Measurements from ENCODE around the gene SLC6A2. TPM values are rescaled to one million over a fixed set of nuclear protein-coding genes. Genes with fewer than 3 reads are reported as not detected.

SLC6A2 gene
- total RNA-seq, 6 experiments from 2014 or later: 0.37 to 2.9 (median 0.37) TPM; not detected in 3

DNA sequence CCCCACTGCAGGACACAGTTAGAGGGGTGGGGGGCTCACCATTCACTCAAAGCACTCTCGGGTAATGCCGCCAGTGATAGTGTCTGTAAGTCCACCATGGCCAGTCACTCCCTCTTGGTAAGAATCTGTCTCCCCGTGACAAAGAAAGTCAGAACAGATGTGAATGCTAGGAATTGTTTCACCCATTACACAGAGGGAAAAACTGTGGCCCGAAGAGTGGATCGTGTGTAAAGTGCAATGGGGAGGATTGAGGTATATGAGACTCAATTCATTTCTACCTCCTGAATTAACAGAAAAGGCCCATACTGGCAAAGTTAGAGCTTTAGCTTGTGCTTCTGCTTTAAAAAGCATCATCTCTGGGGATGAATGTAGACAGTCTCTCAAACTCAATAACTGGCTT is 17.5 kb upstream of the SLC6A2 start:
- Histone ChIP-seq H3K27ac (no peak overlapping the region), H3K9me3 (no peaks in the 10 kb centered on the region), H3K27me3 (no peaks in the 10 kb centered on the region), H3K36me3 (no peaks in the 10 kb centered on the region), H3K4me1 (peaks cover 0 to 45% (median 17%) of the 10 kb centered on the region in 4 donors), H3K4me3 (no peak overlapping the region)
- intact Hi-C loops (cut with DNase I): no loop called here
- DNase-seq (no peak), ATAC-seq (no peak)
- TF ChIP-seq, protein P1, sequence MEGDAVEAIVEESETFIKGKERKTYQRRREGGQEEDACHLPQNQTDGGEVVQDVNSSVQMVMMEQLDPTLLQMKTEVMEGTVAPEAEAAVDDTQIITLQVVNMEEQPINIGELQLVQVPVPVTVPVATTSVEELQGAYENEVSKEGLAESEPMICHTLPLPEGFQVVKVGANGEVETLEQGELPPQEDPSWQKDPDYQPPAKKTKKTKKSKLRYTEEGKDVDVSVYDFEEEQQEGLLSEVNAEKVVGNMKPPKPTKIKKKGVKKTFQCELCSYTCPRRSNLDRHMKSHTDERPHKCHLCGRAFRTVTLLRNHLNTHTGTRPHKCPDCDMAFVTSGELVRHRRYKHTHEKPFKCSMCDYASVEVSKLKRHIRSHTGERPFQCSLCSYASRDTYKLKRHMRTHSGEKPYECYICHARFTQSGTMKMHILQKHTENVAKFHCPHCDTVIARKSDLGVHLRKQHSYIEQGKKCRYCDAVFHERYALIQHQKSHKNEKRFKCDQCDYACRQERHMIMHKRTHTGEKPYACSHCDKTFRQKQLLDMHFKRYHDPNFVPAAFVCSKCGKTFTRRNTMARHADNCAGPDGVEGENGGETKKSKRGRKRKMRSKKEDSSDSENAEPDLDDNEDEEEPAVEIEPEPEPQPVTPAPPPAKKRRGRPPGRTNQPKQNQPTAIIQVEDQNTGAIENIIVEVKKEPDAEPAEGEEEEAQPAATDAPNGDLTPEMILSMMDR (IDR thresholded peaks at IDR 0.05): no peak
- no peak for TF ChIP-seq POLR2A (IDR thresholded peaks at IDR 0.05)
- 75% methylated on average over 5 of the region's 5 CpGs for WGBS (ENCODE audit: insufficient coverage, low coverage, low lambda C conversion rate, missing lambda C conversion rate)

GRCh38 chr16:55640701-55641327 is 15.0 kb upstream of the SLC6A2 start:
- Histone ChIP-seq H3K4me3 (no peak overlapping the region), H3K27me3 (no peaks in the 10 kb centered on the region), H3K27ac (no peak overlapping the region), H3K4me1 (peaks cover 0 to 19% (median 7%) of the 10 kb centered on the region in 4 donors), H3K9me3 (no peaks in the 10 kb centered on the region), H3K36me3 (no peaks in the 10 kb centered on the region)
- WGBS (ENCODE audit: insufficient coverage, low coverage, low lambda C conversion rate, missing lambda C conversion rate): 86% methylated on average over 9 of the region's 9 CpGs
- intact Hi-C loops (cut with DNase I): no loop called here
- ATAC-seq (no peak), DNase-seq (no peak)
- TF ChIP-seq, protein P1 (IDR thresholded peaks at IDR 0.05): no peak
- TF ChIP-seq POLR2A (IDR thresholded peaks at IDR 0.05): no peak

DNA sequence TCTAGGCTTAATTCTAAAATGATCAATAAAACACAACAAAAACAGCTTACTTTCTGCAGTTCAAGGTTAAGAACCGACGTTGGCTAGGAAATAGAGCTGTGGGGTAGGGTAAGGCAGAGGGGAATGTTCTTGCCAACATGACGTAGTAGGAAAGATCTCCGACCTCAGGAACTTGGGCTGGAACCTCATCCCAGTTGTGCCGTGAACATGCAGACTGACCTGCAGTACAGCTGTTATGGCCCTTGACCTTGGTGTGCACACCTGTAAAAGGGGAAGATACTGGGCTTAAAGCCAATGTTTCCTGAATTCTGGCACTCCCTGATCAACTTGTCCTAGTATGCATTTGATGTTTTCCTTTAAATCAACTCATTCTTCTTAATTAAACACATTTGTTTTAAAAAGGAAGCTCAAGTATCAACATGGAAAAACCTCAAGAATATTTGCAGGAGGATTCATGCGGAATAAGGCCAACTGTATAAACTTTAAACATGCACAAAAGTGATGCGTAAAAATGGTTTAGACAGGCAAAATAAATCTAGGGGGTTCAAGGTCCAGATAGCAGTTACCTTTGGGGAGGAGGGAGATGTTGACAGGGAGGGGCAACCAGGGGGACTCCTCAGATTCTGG is 14.2 kb upstream of the SLC6A2 start:
- DNase-seq: no peak
- intact Hi-C loops (cut with DNase I): no loop called here
- 56% methylated on average over 7 of the region's 7 CpGs for WGBS (ENCODE audit: insufficient coverage, low coverage, low lambda C conversion rate, missing lambda C conversion rate)

DNA sequence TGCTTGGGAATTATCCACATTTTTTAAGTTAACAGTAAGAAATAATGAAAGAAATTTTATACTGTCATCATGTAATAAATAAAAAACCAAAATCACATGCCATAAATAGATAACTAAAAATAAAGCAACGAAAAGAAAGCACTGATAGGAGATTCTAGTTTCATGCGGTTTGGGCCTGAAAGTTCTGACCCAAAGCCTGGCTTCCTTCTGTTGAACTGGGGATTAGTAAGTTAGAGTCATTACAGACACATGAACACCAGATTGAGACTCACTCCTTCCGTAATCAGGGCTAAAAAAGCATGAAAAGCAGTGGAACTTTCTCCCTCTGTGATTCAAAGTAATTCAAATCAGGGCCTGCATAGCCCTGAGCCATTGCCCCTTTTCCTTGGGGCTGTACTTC is 13.2 kb upstream of the SLC6A2 start:
- no peak for TF ChIP-seq POLR2A (IDR thresholded peaks at IDR 0.05)
- TF ChIP-seq, protein P1 (IDR thresholded peaks at IDR 0.05): no peak
- no peaks in the 10 kb centered on the region for H3K9me3 ChIP-seq
- H3K27me3 ChIP-seq: no peaks in the 10 kb centered on the region
- H3K27ac ChIP-seq: no peak overlapping the region
- H3K4me3 ChIP-seq: no peak overlapping the region
- DNase-seq: no peak
- no peak for ATAC-seq
- intact Hi-C loops (cut with DNase I): no loop called here
- H3K36me3 ChIP-seq: no peaks in the 10 kb centered on the region
- 85% methylated on average over 3 of the region's 3 CpGs for WGBS (ENCODE audit: insufficient coverage, low coverage, low lambda C conversion rate, missing lambda C conversion rate)
- H3K4me1 ChIP-seq: peaks cover 0 to 6% (median 2%) of the 10 kb centered on the region in 4 donors

More for the DNA sequence above, 14.2 kb upstream of the SLC6A2 start:
- TF ChIP-seq, protein P1 (IDR thresholded peaks at IDR 0.05): no peak
- TF ChIP-seq POLR2A (IDR thresholded peaks at IDR 0.05): no peak
- H3K27ac ChIP-seq: no peak overlapping the region
- ATAC-seq: peak in 1 of 4 donors; percentile 14
- no peaks in the 10 kb centered on the region for H3K27me3 ChIP-seq
- H3K4me1 ChIP-seq: peaks cover 0 to 12% (median 4%) of the 10 kb centered on the region in 4 donors
- no peak overlapping the region for H3K4me3 ChIP-seq
- no peaks in the 10 kb centered on the region for H3K36me3 ChIP-seq
- H3K9me3 ChIP-seq: no peaks in the 10 kb centered on the region

All from right lobe of liver (tissue), 6 donors.